Measurements from ENCODE around the gene CD163L1.
"Not testable (repeated sequence)": the region's sequence is repeated elsewhere in the genome, so short reads cannot be mapped to it uniquely, and the experiment has no call there.

The CD163L1 gene

DNA sequence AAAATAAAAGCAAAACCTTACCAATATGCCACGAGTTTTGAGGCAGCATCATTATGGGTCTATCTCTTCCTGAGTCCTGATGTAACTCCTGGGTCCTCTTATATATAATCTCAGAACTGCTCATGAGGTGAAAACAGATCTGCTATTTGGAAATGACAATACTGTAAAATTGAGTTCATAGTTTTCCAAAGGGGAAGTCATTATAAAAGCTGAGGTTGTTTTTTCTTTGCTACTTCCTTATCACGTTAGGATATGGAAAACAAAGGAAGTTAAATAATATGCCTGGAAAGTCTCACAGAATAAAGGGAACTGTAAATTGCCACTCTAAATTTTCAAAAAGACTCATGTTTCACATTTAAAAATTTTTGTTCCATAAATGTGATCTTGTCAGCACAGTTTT, at the start of gene CD163L1:
Gene CD163L1, minus strand, starts transcription at position 78 of the 400 bp plus-strand sequence. Its CDS starts 26 bp downstream, at position 52.
- DNase-seq = no peak

DNA sequence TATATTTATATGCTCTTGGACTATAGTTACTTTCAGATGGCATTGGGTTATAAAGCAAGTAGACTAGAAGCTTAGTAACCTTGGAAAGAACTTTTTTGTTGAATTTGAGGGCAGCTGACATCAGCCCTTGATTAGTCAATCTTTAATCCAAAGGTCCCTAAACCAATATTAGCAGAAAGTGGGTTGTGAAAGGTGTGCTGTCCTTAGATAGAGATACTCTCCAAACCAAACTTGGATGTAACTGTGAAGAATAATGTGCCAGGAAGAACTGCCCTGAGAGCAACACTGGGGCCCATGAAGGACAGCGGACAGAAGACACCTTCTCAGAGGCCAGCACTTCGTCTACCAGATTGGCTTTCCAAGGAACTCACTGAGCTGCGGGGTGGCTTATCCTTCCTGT, 49.1 kb upstream of the CD163L1 start:
- no peak for DNase-seq

DNA sequence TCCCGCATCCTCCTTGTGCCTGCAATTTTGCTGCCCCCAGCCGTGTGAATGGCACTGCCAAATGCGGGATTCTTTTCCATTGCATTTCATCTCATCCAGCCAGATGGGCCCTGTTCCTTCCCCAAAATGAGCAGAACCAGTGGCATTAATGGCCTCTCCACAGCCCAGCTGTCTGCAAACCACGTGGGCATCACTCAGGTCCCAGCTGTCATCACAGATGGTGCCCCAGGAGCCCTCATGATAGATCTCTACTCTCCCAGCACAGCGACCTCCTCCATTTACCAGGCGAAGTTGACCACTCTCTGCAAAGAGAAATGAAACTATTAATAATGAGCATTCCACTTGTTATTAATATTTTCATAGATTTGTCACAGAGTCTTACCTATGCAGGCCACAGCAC, 42.6 kb upstream of the CD163L1 start:
- DNase-seq = no peak

DNA sequence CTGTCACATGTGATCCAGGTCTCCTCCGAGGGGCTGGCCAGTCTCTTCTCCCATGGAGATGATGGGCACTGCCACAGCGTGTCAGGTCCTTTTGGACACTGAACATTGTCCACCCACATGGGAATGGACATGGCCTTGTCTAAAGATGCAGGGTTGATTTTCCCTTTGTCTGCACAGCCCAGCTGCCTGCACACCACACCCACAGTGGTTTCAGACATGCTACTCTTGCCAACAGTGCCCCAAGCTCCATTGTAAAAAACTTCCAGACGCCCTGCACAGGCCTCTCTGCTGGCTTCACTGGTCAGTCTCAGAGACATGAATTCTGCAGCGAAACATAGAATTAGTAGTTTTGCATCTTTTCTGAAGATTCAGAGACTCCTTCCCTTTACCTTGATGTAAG, 41.1 kb upstream of the CD163L1 start:
- no peak for DNase-seq

DNA sequence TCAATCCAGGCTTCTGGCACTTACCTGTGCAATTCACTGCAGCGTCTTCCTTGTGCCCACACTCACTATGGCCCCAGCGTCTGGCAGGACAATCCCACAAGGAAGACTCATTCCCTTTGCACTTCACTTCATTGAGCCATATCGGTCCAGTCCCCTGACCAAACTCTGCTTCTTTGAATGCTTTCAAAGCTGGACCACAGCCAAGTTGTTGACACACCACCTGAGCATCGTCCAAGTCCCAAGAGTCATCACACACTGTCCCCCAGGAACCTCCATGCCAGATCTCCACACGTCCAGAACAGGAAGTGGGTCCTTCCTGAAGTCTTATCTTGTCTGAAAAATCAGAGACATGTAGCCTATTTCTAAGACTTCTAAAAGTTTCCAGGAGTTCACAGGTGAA, 39.4 kb upstream of the CD163L1 start:
- DNase-seq = no peak

DNA sequence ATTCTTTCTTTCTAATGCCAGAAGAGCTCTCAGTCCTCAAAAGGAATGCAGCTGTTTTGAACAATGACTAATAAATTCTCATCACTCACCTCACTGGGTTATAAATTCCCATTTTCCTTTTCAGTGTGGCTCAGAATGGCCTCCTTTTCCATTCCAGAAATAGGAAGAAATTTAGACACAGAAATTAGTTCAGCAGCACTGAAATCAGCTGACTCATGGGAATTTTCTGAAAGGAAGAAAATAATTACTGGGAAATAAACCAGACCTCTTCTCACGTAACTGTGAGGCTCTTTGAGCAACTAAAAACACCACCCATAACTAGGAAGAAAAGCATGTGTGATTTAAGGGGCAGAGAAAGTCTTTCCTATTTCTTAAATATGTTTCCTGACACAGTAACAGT, 35.8 kb upstream of the CD163L1 start:
- DNase-seq = no peak

DNA sequence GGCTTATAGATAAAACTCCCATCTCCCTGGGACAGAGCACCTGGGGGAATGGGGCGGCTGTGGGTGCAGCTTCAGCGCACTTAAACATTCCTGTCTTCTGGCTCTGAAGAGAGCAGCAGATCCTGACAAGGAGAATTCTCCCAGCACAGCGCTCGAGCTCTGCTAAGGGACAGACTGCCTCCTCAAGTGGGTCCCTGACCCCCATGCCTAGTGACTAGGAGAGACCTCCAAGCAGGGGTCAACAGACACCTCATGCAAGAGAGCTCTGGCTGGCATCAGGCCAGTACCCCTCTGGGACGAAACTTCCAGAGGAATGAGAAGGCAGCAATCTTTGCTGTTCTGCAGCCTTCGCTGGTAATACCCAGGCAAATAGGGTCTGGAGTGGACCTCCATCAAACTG, 28.1 kb upstream of the CD163L1 start:
- no peak for DNase-seq

DNA sequence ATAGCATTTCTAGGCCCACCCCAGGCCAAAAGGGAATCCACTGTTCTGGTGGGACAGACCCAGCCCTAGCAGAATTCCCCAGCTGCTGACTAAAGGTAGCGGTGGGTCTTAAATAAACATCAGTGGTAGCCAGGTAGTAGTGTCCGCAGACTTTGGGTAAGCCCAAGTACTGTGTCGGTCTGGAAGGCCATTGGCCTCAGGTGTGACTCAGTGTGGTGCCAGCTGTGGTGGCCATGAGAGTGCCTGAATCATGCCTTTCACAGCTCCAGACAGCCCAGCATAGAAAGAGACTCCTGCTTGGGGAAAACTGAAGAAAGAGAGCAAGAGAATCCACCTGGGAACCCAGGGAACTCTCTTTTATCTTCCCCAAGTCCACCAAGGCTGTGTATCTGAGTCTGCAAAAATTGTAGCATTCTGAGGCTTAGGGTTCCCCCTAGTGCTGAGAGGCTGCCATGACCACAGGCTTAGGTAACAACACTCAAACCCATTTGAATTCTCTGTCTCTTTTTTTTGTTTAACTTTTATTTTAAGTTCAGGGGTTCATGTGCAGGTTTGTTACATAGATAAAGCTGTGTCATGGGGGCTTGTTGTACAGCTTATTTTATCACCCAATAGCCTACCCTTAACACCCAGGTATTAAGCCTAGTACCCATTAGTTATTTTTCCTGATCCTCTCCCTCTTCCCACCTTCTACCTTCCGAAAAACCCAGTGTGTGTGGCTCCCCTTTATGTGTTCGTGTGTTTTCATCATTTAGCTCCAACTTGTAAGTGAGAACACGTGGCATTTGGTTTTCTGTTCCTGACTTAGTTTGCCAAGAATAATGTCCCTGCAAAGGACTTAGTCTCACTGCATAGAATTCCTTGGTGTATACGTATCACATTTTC, 16.7 kb upstream of the CD163L1 start:
- peak; percentile 28 for DNase-seq

DNA sequence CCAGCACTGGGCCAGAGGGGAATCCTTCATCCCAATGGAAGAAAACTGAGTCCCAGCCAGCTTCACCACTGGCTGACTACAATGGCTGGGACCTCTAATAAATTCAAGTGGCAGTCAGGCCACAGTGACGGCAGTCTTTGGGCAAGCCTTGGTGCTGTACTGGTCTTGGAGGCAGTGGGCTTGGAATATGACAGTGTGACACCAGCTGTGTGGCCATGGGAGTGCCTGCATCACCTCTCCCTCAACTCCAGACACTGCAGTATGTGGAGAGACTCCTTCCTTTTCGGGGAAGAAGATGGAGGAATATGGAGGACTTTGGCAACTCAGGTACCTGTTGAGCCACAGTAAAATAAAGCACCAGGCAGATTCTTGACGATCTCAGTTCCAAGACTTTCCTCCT, 16.0 kb upstream of the CD163L1 start:
- no peak for DNase-seq

DNA sequence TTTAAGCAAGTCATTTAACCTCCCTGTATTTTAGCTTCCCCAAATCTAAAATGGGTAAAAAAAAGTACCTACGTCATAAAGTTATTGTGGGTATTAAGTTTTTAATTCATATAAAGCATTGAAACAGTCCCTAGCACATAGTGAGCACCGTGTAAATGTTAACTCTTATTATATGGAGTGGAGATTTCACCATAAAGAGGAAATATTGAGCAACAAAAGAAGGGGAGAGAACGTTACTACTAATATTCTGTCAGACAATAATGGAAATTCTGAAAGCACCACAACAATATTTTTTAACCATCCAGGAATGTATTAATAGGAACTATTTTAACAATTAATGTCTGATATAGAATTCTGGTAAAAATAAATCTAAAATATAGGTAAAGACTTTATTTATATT, 7.8 kb upstream of the CD163L1 start:
- DNase-seq = no peak

DNA sequence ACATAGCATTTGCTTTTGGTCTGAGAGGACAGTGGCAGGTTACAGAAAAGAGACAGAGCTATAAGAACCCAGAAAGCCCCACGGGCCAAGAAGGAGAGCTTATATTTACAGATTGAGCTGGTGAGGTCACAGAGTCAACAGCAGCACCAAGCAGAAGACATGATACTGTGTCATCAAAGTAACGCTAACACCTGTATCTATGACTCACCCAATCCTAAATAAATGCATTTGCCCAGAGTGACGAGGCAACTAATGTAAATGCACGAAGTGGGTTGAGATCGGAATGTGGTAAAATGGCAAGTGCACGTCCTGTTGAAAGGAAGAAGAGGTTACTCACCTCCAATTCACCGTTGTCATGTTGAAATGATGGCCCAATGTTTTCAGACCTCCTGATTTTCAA, 6.7 kb upstream of the CD163L1 start:
- DNase-seq = no peak

DNA sequence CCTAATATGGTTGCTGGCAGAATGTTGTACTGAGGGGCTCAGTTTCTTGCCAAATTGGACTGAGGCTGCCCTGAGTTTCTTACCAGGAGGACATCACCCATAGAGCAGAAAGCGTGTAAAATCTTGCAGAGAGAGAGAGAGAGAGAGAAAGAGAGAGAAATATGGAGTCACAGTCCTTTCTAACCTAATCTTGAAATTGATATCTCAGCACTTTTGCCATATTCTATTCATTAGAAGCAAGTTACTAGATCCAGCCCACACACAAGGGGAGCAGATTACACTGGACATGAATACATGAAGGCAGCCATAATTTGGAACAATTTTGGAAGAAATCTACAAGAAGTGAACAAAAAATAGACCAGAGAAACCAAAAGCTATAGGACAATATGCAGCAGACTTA, 4.1 kb upstream of the CD163L1 start:
- DNase-seq = no peak

DNA sequence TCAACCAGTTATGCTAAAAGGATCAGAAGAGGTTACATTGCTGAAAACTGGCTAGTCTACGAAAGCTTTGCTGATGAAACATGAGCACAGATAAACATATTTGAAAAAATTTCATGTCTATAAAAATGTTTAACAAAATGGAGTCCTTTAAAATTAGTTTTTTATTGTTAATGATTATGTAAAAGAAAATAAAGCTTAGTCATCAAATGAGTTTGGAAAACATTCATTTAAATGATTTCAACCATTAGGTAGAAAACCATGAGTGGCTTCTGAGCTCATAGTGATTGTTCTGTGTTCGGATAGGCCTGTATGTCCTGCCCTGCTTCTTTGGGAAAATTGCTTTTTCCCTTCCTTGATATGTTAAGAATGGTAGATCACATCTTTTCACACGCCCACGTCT, 584 bp upstream of the CD163L1 start:
- no peak for DNase-seq

DNA sequence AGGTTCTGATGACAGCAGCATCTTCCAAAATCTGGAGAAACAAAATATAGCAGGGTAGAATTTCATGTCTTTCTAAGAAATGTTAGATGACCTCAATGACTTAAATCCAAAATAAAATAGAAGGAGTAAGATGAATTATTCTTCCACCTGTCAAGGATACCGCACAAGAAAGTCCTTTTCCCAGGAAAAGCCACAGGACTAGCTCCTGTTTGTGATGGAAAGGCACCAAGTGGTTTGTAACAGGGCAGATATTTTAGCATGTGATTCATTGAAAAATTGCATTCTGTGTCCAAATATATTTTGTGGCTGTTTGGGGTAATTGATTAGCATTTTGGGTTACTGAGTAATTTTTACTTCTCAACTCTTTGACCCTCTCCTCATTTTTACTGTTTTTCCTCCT, 2.7 kb downstream of the CD163L1 start:
- DNase-seq = no peak

DNA sequence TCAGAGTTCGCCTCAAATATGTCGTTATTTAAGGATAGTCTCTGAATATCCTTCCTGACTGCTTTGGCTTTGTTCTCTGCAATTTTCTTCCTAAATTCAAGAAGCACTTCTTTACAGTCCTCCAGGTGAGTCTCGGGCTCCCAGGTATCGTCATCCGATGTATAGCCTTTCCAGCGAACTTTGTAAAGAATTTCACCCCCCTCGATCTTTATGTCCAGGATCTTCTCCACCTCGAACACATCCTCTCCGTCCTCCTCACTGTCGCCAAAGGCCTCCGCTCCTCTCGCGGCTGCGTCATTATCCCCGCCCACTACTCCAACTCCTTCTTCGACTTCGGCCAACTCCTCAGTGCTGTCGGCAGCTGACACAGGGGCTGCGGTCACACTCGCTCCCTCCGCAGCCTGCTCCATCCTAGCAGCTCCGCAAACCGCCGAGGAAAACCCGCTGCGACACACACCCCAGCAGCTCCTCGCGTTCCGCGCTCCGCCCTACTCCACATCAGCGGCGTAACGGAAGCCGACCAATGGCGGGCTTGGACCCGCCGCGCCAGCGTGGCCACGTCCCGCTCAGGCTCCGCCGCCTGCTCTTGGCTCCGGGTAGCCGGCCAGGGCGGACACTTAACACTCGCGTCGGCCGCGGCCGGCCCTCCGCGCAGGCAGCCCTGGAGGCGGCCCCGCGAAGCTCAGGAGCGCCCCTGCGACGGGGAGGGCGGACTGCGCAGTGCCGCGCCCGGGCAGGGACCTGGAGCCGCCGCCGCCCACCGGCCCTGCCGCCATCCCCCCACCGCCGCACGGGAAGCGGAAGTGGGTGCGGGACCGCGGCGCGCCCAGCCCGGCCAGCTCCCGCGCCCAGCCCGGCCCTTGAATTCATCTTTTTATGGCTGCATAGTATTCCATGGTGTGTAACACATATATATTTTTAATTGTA, 4.1 kb downstream of the CD163L1 start:
- DNase-seq = no peak

DNA sequence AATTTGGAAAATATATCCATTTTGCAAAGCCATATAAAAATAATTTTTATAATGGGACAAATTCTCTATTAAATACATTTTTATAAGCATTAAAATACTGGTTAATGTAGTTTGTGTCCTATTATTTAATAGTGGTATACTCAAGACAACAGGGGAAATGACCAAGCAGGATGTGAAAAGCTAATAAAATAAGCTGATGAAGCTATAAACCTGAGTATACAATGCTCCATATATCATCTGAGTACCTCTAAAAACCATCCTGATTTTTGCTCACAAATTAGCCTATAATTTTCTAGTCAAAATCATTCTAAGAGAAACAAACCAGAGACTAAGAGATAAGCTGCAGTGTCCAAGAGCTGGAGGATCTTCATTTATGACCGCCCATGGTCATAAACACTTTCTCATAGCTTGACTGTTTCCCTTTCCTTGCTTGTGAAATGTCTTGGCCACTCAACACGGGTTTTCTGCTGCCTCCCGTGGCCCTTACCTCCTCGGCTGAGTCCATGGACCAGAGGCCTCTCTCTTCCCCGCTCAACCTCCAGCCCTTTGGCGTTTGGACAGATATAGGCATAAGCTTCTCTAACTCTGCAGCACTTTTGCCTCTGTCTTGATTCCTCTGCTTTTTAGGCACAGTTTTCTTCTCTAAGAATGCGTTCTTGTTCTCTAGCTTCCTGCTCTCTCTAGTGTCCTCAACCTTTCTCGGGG, 5.5 kb downstream of the CD163L1 start:
- not testable (repeated sequence) for DNase-seq

DNA sequence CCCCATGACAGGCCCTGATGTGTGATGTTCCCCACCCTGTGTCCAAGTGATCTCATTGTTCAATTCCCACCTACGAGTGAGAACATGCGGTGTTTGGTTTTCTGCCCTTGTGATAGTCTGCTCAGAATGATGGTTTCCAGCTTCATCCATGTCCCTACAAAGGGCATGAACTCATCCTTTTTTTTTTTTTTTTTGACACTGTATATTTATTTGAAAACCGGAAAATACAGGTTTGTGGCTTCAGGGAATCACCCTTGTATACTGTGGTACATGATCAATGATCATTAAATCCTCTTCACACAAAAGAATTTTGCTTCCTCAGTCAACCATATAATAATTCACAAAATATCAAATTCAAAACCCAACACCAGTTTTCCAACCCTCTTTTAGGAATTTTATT, 6.5 kb downstream of the CD163L1 start:
- not testable (repeated sequence) for DNase-seq

DNA sequence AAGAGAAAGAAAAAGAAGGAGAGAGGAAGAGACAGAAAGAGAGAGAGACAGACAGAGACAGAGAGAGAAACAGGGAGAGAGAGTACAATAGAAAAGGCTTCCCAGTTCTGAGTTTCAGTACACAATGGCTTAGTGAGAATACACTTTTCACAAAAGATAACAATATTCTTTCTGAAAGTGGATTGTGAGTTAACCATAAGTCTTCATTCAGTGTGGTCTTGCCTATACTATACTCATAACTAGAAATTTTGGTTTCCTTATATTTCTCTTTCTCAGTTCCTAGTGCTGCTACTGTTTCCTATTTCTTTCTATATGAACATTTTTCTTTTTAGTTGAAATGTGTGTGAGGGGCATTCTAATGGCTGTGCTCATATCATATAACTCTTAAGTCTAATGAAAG, 9.3 kb downstream of the CD163L1 start:
- DNase-seq = no peak

DNA sequence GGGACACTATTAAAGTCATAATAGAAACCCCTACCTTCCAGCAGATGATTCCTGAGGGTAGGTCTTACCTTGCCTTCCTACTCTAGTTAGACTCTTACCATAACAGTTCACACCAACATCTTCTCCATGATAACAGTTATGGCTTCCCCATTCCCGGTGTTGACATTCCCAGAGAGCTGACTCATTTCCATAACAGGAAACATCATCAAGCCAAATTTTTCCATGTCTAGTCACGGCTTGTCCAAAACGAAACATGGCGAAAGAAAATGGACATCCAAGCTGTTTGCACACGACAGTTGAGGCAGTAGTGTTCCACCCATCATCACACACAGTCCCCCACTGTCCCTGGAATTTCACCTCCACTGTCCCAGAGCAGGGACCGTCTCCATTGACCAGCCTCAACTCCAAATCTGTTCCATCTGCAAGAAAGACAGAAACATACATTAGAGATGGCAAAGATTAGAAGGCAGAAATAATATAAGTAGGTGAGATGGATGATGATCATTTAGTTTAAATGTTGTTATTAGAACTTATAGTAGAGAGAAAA, 10.6 kb downstream of the CD163L1 start:
- DNase-seq = no peak

DNA sequence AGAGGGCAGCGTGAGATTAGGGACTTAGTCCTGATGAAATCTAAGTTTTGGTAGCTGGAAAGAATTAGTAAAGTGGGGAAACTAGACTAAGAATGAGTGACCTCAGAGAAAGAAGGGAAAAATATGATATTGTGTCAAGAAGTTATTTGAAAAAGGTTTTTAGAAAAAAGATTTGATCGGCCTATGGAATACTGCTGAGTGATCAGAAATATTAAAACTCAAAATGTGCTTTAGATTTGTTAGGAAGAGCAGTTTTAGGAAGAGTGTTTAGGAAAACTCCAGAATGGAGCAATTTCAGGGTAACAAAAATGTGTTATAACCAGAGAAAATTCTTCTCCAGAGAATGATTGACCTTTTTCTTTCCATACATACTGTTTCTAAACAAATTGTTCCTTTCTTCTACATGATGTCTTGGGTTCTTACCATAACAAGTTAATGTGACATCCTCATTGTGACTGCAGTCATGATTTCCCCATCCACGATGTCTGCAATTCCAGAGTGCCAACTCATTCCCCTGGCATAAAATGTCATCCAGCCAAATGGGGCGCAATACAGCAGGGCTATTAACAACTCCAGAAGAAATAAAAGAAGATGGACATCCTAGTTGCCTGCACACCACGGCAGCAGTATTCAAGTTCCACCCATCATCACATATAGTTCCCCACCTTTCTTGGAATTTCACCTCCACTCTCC, 11.8 kb downstream of the CD163L1 start:
- DNase-seq = no peak

DNA sequence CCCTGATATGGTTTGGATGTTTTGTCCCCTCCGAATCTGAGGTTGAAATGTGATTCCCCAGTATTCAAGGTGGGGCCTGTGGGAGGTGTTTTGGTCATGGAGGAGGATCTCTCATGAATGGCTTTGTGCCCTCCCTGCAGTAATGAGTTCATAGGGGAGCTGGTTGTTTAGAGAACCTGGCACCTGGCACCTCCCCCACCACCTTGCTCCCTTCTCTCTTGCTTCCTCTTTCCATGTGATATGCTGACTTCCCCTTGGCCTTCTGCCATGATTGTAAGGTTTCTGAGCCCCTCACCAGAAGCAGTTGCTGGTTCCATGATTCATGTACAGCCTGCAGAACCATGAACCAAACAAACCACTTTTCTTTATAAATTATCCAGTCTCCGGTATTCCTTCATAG, 32.6 kb downstream of the CD163L1 start:
- DNase-seq = peak; percentile 59

DNA sequence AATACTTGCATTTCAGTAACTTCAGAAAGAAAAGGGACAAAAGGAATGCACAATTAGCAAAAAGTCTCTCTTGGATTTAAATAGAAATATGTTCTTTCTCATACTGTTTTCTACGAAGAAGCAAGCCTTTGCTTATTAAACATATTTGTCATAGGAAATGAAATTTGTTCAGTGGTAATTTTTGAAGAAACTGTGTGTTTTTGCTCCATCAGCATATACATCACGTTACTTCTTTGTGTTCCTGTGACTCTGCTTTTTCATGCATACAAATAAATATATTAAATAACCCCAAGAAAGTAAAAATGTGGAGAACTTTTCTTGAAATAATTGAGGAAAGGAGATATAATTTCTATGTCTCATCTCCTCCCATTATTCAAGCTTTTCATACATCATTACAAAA, 39.7 kb downstream of the CD163L1 start:
- no peak for DNase-seq

Measured in MV-4-11 (cell line).